GM12892 (cell line): ENCODE measurements around the gene GRHL1.

Experiments
- POLR2A ChIP-seq: IDR thresholded peaks from 2 replicates; pipeline ENCODE4 v1.6.1; 2011; ENCODE audit warnings: low read depth, low read length, control low read depth
- POLR2AphosphoS5 ChIP-seq: IDR thresholded peaks from 2 replicates; pipeline ENCODE4 v1.6.1; 2011; ENCODE audit warnings: low read depth, low read length, control low read depth
- TAF1 ChIP-seq: IDR thresholded peaks from 2 replicates; pipeline ENCODE4 v1.6.1; 2011; ENCODE audit warnings: low read depth, mild to moderate bottlenecking, control low read depth, low read length, borderline replicate concordance

- no peak for TF ChIP-seq POLR2A
- TF ChIP-seq TAF1 = no peak
- no peak for TF ChIP-seq POLR2AphosphoS5
Observed at GRCh38 chr2:9967053-9967775, 15.7 kb downstream of the GRHL1 start.
